Vagina (tissue), 2 donors: ENCODE data around the gene HABP2.

Experiments used
- POLR2A ChIP-seq, 2 donors: fragments of 450-650 bp; IDR thresholded peaks; one replicate each; pipeline ENCODE4 v1.6.1; 2017; ENCODE audit warnings: antibody characterized with exemption in 2 of 2, mild to moderate bottlenecking in 2 of 2, moderate library complexity in 2 of 2
- TF ChIP-seq, protein P1 (sequence below), 3 experiments: fragments of 450-650 bp in 2 of 3; fragments of 200-600 bp in 1 of 3; sonication (generic) in 1 of 3; IDR thresholded peaks; one replicate each; pipeline ENCODE4 v1.5.1; 2017 to 2019; ENCODE audit warnings: antibody characterized with exemption in 3 of 3, mild to moderate bottlenecking in 2 of 3, moderate library complexity in 2 of 3

DNA sequence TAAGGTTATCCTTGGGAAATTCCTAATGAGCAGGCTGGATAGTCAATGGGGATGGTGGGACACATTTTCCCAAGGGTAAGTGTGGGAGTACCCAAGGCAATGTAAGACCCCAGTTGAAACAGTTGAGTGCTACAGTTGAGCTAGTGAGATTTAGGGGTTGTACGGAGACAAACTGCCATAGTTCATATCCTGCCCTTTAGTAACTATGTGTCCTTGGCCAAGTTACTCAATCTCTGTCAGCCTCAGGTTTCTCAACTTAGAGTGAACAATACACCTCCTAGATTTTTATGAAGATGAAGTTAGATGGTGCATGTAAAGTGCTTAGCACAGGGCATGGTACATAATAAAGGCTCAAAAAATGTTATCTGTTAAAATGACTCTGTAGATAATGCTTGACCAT, 20.5 kb downstream of the HABP2 start:
- TF ChIP-seq, protein P1, sequence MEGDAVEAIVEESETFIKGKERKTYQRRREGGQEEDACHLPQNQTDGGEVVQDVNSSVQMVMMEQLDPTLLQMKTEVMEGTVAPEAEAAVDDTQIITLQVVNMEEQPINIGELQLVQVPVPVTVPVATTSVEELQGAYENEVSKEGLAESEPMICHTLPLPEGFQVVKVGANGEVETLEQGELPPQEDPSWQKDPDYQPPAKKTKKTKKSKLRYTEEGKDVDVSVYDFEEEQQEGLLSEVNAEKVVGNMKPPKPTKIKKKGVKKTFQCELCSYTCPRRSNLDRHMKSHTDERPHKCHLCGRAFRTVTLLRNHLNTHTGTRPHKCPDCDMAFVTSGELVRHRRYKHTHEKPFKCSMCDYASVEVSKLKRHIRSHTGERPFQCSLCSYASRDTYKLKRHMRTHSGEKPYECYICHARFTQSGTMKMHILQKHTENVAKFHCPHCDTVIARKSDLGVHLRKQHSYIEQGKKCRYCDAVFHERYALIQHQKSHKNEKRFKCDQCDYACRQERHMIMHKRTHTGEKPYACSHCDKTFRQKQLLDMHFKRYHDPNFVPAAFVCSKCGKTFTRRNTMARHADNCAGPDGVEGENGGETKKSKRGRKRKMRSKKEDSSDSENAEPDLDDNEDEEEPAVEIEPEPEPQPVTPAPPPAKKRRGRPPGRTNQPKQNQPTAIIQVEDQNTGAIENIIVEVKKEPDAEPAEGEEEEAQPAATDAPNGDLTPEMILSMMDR (IDR thresholded peaks at IDR 0.05): no peak
- TF ChIP-seq POLR2A (IDR thresholded peaks at IDR 0.05): no peak
